HG03457 (cell line): Measurements from ENCODE around the gene MARCHF4.

Experiments
- ATAC-seq: cut with Tn5 transposase; IDR thresholded peaks from one replicate; pipeline ENCODE4 v1.9.1; 2021; ENCODE audit warnings: moderate number of reproducible peaks; ENCODE audit not compliant: unreplicated experiment

The MARCHF4 gene

GRCh38 chr2:216371721-216372702 is at the start of gene MARCHF4:
TSS of gene MARCHF4 (minus strand) at chr2:216372483. CDS start at chr2:216370260, 2,223 bp downstream.
- no peak for ATAC-seq

GRCh38 chr2:216420367-216421101 is 48.3 kb upstream of the MARCHF4 start:
- ATAC-seq = no peak

- ATAC-seq = no peak
Measured at GRCh38 chr2:216418981-216419380, 46.7 kb upstream of the MARCHF4 start.

GRCh38 chr2:216416571-216417307 is 44.5 kb upstream of the MARCHF4 start:
- no peak for ATAC-seq

- no peak for ATAC-seq
Measured at GRCh38 chr2:216415541-216415940, 43.3 kb upstream of the MARCHF4 start.

GRCh38 chr2:216414772-216415319 is 42.6 kb upstream of the MARCHF4 start:
- no peak for ATAC-seq

- ATAC-seq = no peak
Measured at GRCh38 chr2:216413882-216414281, 41.6 kb upstream of the MARCHF4 start.

GRCh38 chr2:216412022-216412999 is 40.0 kb upstream of the MARCHF4 start, which contains the start of gene SMARCAL1:
TSS of gene SMARCAL1 (plus strand) at chr2:216412484. CDS start at chr2:216414705, 2,221 bp downstream.
- peak; percentile 89 for ATAC-seq

GRCh38 chr2:216410550-216410949 is 38.3 kb upstream of the MARCHF4 start:
- ATAC-seq = no peak

GRCh38 chr2:216408426-216409290 is 36.4 kb upstream of the MARCHF4 start:
- ATAC-seq = no peak

- no peak for ATAC-seq
Measured at GRCh38 chr2:216406826-216407225, 34.5 kb upstream of the MARCHF4 start.

- no peak for ATAC-seq
Measured at GRCh38 chr2:216405588-216405987, 33.3 kb upstream of the MARCHF4 start.

GRCh38 chr2:216404010-216404618 is 31.8 kb upstream of the MARCHF4 start:
- ATAC-seq = no peak

- ATAC-seq = no peak
Measured at GRCh38 chr2:216402751-216403150, 30.5 kb upstream of the MARCHF4 start.

GRCh38 chr2:216399621-216400020 is 27.3 kb upstream of the MARCHF4 start:
- ATAC-seq = no peak

GRCh38 chr2:216394881-216395280 is 22.6 kb upstream of the MARCHF4 start:
- no peak for ATAC-seq

GRCh38 chr2:216392945-216393840 is 20.9 kb upstream of the MARCHF4 start:
- ATAC-seq = no peak
